HEK293T (cell line): Measurements from ENCODE around the gene CDH4.

Experiments
- ARNT ChIP-seq: fragments of 450-650 bp; IDR thresholded peaks from 2 replicates; pipeline ENCODE4 v1.6.1; 2017; ENCODE audit warnings: mild to moderate bottlenecking
- BHLHE40 ChIP-seq: fragments of 450-650 bp; IDR thresholded peaks from 2 replicates; pipeline ENCODE4 v1.6.1; 2016; ENCODE audit warnings: mild to moderate bottlenecking, moderate library complexity, borderline replicate concordance
- ELF4 ChIP-seq: fragments of 450-650 bp; IDR thresholded peaks from 2 replicates; pipeline ENCODE4 v1.6.1; 2017; ENCODE audit warnings: antibody characterized with exemption
- FOXA1 ChIP-seq: fragments of 450-650 bp; IDR thresholded peaks from 2 replicates; pipeline ENCODE4 v1.6.1; 2016; ENCODE audit warnings: mild to moderate bottlenecking
- FOXM1 ChIP-seq: fragments of 450-650 bp; IDR thresholded peaks from 2 replicates; pipeline ENCODE4 v1.6.1; 2017; ENCODE audit warnings: mild to moderate bottlenecking, borderline replicate concordance
- HDGF ChIP-seq: fragments of 450-650 bp; IDR thresholded peaks from 2 replicates; pipeline ENCODE4 v1.6.1; 2017; ENCODE audit warnings: antibody characterized with exemption, borderline replicate concordance
- L3MBTL2 ChIP-seq: fragments of 450-650 bp; conservative IDR thresholded peaks from 2 replicates; pipeline ENCODE4 v1.6.1; 2016; ENCODE audit warnings: mild to moderate bottlenecking
- PKNOX1 ChIP-seq: fragments of 450-650 bp; IDR thresholded peaks from 2 replicates; pipeline ENCODE4 v1.6.1; 2016
- SP1 ChIP-seq: fragments of 450-650 bp; IDR thresholded peaks from 2 replicates; pipeline ENCODE4 v1.6.1; 2017
- SUZ12 ChIP-seq: fragments of 450-650 bp; IDR thresholded peaks from 2 replicates; pipeline ENCODE4 v1.6.1; 2016; ENCODE audit warnings: mild to moderate bottlenecking
- TARDBP ChIP-seq: fragments of 450-650 bp; IDR thresholded peaks from 2 replicates; pipeline ENCODE4 v1.6.1; 2016

GRCh38 chr20:61263084-61263695 is 11.1 kb downstream of the CDH4 start:
- no peak for TF ChIP-seq BHLHE40
- TF ChIP-seq SUZ12, result no peak
- no peak for TF ChIP-seq SP1
- no peak for TF ChIP-seq FOXM1
- no peak for TF ChIP-seq PKNOX1
- TF ChIP-seq FOXA1, result no peak
- TF ChIP-seq TARDBP, result no peak
- TF ChIP-seq ELF4, result no peak
- no peak for TF ChIP-seq ARNT
- TF ChIP-seq HDGF, result no peak
- TF ChIP-seq L3MBTL2, result no peak
